ENCODE data around the gene COQ10A.

DNA sequence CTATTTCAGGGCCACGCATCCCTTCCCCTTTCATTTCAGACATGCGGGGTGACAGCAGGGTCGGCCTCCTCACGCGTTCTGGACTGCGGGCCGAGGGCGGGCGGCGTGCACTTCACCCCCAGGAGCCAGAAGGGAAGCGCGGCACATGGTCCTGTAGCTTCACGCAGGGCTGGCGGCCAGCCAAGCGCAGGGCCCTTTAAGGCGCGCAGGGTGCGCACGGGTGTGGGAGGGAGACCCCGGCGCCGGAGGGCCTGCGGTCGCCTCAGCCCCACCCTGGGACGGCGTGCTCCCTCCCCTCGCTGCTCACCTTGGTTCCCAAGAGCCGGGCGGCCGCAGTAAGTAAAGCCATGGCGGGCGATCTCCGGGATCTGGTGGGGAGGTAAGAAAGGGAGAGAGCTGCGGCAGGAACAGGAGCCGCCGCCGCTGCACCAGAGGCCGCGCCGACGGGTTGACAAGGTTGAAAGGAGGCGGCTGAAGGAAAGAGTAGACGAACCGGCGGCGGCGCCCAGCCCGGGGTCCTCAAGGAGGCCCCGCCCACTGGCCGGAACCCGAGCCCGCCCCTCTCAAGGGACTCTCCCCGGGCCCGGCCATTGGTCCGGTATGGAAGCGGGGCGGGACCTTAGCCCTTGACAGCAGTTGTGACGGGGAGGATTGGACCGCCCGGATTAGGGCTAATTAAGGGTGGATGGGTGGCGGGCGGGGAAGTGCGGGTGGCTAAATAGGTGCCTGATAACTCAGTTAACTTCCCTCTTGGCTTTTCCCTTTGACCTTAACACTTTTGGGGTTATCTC lies 33.3 kb downstream of the COQ10A start, which contains the start of gene CS:
- TF ChIP-seq, protein P1, sequence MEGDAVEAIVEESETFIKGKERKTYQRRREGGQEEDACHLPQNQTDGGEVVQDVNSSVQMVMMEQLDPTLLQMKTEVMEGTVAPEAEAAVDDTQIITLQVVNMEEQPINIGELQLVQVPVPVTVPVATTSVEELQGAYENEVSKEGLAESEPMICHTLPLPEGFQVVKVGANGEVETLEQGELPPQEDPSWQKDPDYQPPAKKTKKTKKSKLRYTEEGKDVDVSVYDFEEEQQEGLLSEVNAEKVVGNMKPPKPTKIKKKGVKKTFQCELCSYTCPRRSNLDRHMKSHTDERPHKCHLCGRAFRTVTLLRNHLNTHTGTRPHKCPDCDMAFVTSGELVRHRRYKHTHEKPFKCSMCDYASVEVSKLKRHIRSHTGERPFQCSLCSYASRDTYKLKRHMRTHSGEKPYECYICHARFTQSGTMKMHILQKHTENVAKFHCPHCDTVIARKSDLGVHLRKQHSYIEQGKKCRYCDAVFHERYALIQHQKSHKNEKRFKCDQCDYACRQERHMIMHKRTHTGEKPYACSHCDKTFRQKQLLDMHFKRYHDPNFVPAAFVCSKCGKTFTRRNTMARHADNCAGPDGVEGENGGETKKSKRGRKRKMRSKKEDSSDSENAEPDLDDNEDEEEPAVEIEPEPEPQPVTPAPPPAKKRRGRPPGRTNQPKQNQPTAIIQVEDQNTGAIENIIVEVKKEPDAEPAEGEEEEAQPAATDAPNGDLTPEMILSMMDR (conservative IDR thresholded peaks at IDR 0.05; ENCODE audit: low read length): no peak
- no peak for TF ChIP-seq EZH2phosphoT487 (IDR thresholded peaks at IDR 0.05; ENCODE audit: borderline replicate concordance)

Measured in Loucy (cell line).